Right lobe of liver (tissue), 4 donors: ENCODE measurements around the gene SRPK2.

Experiments
- POLR2A ChIP-seq: fragments of 450-650 bp; IDR thresholded peaks from one replicate; pipeline ENCODE4 v1.6.1; 2017; ENCODE audit warnings: antibody characterized with exemption, mild to moderate bottlenecking
- TF ChIP-seq, protein P1 (sequence below), 4 donors: fragments of 200-600 bp in 3 of 4; fragments of 450-650 bp in 1 of 4; IDR thresholded peaks; one replicate each; pipeline versions ENCODE4 v1.5.1 to v1.8.0; 2016 to 2022; ENCODE audit warnings: antibody characterized with exemption in 4 of 4, mild to moderate bottlenecking in 2 of 4
- donor health status: DM: no; HTN: no; CAD: no.
- donor health status: DM: no; HTN: no; CAD: no.
- donor health status: DM: no; HTN: yes; CAD: no.

- TF ChIP-seq, protein P1, sequence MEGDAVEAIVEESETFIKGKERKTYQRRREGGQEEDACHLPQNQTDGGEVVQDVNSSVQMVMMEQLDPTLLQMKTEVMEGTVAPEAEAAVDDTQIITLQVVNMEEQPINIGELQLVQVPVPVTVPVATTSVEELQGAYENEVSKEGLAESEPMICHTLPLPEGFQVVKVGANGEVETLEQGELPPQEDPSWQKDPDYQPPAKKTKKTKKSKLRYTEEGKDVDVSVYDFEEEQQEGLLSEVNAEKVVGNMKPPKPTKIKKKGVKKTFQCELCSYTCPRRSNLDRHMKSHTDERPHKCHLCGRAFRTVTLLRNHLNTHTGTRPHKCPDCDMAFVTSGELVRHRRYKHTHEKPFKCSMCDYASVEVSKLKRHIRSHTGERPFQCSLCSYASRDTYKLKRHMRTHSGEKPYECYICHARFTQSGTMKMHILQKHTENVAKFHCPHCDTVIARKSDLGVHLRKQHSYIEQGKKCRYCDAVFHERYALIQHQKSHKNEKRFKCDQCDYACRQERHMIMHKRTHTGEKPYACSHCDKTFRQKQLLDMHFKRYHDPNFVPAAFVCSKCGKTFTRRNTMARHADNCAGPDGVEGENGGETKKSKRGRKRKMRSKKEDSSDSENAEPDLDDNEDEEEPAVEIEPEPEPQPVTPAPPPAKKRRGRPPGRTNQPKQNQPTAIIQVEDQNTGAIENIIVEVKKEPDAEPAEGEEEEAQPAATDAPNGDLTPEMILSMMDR (IDR thresholded peaks at IDR 0.05), result no peak
- no peak for TF ChIP-seq POLR2A
Measured at GRCh38 chr7:105209870-105210269, 178.9 kb downstream of the SRPK2 start.
